DND-41 (cell line): Measurements from ENCODE around the gene SLCO2A1.

Experiments used
- ATAC-seq: fragments of 200-7000 bp; cut with Tn5 transposase; 3 replicates; pipeline ENCODE4 v1.9.1; 2021; ENCODE audit warnings: low read depth; ENCODE audit not compliant: insufficient read depth
- DNase-seq: peaks from one replicate; pipeline ENCODE4 v3.0.0-alpha.2; 2020
- H2AFZ ChIP-seq: 2 replicates; pipeline ENCODE4 v1.6.0; 2012; ENCODE audit warnings: low read depth, low read length
- H3K27ac ChIP-seq: 2 replicates; pipeline ENCODE4 v1.5.1; 2012; ENCODE audit warnings: low read length, inconsistent platforms
- H3K27me3 ChIP-seq: fragments of 200-600 bp; sonication (generic); 2 replicates; pipeline ENCODE4 v1.6.0; 2012; ENCODE audit warnings: low read length, mild to moderate bottlenecking, inconsistent platforms; ENCODE audit not compliant: insufficient read depth, poor library complexity
- H3K36me3 ChIP-seq: 2 replicates; pipeline ENCODE4 v1.5.1; 2012; ENCODE audit warnings: low read length, inconsistent platforms; ENCODE audit not compliant: insufficient read depth
- H3K4me1 ChIP-seq: 2 replicates; pipeline ENCODE4 v1.5.1; 2012; ENCODE audit warnings: mild to moderate bottlenecking, low read length; ENCODE audit not compliant: insufficient read depth
- H3K4me2 ChIP-seq: 2 replicates; pipeline ENCODE4 v1.6.0; 2012; ENCODE audit warnings: mild to moderate bottlenecking, moderate library complexity, low read length, inconsistent platforms; ENCODE audit not compliant: insufficient read depth
- H3K4me3 ChIP-seq, 2 experiments: fragments of 200-600 bp in 1 of 2; shearing (Covaris generic) in 1 of 2; 2 replicates each; pipeline ENCODE4 v1.5.1; 2012 to 2016; ENCODE audit warnings: inconsistent platforms in 2 of 2, low read length in 2 of 2, mild to moderate bottlenecking in 2 of 2, low read depth in 1 of 2, moderate library complexity in 1 of 2
- H3K79me2 ChIP-seq: 2 replicates; pipeline ENCODE4 v1.6.0; 2012; ENCODE audit warnings: low read length, inconsistent platforms; ENCODE audit not compliant: insufficient read depth
- H3K9ac ChIP-seq: 2 replicates; pipeline ENCODE4 v1.6.0; 2012; ENCODE audit warnings: low read depth, mild to moderate bottlenecking, inconsistent platforms, low read length, moderate library complexity
- H3K9me3 ChIP-seq: 2 replicates; pipeline ENCODE4 v1.5.1; 2012; ENCODE audit warnings: low read length, moderate library complexity, mild to moderate bottlenecking, inconsistent platforms; ENCODE audit not compliant: insufficient read depth, severe bottlenecking
- H4K20me1 ChIP-seq: 2 replicates; pipeline ENCODE4 v1.6.0; 2012; ENCODE audit warnings: low read length; ENCODE audit not compliant: insufficient read depth
- EZH2 ChIP-seq: IDR thresholded peaks from 3 replicates; pipeline ENCODE4 v1.6.1; 2012; ENCODE audit warnings: borderline replicate concordance, low read depth, mild to moderate bottlenecking, moderate library complexity, low read length, inconsistent platforms; ENCODE audit not compliant: severe bottlenecking
- TF ChIP-seq, protein P1 (sequence below): IDR thresholded peaks from 2 replicates; pipeline ENCODE4 v1.5.1; 2012; ENCODE audit warnings: borderline replicate concordance, low read length, moderate library complexity, mild to moderate bottlenecking; ENCODE audit not compliant: poor library complexity, severe bottlenecking; ENCODE audit errors: extremely low read depth

Gene SLCO2A1

DNA sequence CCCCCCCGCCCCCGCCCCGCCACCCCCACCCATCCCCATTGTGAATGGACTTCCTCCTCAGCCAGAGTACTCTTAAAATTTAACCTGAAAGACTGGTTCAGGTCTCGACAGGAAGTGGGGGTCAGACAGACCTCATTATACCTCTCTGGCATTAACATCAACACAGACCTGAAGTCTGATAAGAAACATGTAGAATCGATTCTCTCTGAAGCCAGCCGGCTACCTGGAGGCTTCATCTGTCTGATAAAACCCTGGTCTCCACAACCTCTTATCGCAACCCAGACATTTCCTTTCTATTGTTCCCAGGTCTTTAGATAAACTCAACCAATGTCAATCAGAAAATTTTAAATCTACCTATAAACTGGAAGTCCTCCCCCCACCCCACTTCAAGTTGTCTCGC, 42.6 kb downstream of the SLCO2A1 start:
- TF ChIP-seq EZH2: no peak
- TF ChIP-seq, protein P1, sequence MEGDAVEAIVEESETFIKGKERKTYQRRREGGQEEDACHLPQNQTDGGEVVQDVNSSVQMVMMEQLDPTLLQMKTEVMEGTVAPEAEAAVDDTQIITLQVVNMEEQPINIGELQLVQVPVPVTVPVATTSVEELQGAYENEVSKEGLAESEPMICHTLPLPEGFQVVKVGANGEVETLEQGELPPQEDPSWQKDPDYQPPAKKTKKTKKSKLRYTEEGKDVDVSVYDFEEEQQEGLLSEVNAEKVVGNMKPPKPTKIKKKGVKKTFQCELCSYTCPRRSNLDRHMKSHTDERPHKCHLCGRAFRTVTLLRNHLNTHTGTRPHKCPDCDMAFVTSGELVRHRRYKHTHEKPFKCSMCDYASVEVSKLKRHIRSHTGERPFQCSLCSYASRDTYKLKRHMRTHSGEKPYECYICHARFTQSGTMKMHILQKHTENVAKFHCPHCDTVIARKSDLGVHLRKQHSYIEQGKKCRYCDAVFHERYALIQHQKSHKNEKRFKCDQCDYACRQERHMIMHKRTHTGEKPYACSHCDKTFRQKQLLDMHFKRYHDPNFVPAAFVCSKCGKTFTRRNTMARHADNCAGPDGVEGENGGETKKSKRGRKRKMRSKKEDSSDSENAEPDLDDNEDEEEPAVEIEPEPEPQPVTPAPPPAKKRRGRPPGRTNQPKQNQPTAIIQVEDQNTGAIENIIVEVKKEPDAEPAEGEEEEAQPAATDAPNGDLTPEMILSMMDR: no peak
- no peak overlapping the region for H3K4me2 ChIP-seq
- H3K36me3 ChIP-seq: no peaks in the 10 kb centered on the region
- DNase-seq: no peak
- no peak for ATAC-seq
- no peak overlapping the region for H3K4me3 ChIP-seq
- H3K9ac ChIP-seq: no peak overlapping the region
- no peaks in the 10 kb centered on the region for H3K9me3 ChIP-seq
- no peaks in the 10 kb centered on the region for H3K4me1 ChIP-seq
- H3K27me3 ChIP-seq: peaks cover 4% of the 10 kb centered on the region
- H2AFZ ChIP-seq: no peak overlapping the region
- H3K79me2 ChIP-seq: no peaks in the 10 kb centered on the region
- H4K20me1 ChIP-seq: no peaks in the 10 kb centered on the region
- no peak overlapping the region for H3K27ac ChIP-seq

DNA sequence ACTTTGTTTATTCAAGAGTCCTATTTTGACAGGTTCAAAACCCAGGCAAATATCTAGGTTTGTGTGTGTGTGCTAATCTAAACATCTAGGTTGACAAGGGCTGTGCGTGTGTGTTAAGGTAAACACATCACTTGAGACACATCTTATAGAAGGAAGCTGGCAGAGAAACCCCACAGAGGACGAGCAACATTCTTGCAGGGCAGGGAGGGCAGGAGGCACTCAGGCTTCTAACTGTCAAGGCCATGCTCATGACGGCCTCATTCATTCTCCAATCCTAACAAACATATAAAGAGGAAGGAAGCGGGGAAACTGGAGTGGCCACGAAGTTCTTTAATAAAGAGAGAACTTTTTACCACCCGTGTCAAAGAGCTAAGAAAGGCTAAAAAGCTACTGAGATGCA, 43.4 kb downstream of the SLCO2A1 start:
- no peaks in the 10 kb centered on the region for H3K36me3 ChIP-seq
- H2AFZ ChIP-seq: no peak overlapping the region
- H3K4me2 ChIP-seq: no peak overlapping the region
- no peak overlapping the region for H3K4me3 ChIP-seq
- no peaks in the 10 kb centered on the region for H3K4me1 ChIP-seq
- peaks cover 4% of the 10 kb centered on the region for H3K27me3 ChIP-seq
- no peak for DNase-seq
- H3K9me3 ChIP-seq: no peaks in the 10 kb centered on the region
- H4K20me1 ChIP-seq: no peaks in the 10 kb centered on the region
- TF ChIP-seq, protein P1: no peak
- TF ChIP-seq EZH2: no peak
- ATAC-seq: no peak
- no peak overlapping the region for H3K9ac ChIP-seq
- H3K79me2 ChIP-seq: no peaks in the 10 kb centered on the region
- no peak overlapping the region for H3K27ac ChIP-seq

DNA sequence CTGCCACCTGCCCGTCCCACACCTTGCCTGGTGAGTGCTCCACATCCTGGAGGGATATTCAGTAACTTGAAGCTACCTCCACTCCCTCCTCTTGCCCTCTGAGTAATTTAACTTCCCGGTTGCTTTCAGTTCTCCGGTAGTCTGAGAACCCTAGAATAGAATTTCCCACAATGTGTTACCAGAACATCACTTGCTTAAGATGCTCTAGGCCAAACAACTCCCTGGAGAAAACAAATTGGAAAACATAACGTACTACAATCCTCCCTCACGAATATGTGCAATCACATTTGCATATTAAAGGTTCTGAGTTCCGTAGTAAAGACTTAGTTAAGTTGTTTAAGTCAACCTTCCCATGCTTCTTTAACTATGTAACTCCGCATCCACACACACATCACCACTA, 44.8 kb downstream of the SLCO2A1 start:
- H3K79me2 ChIP-seq: no peaks in the 10 kb centered on the region
- ATAC-seq (no peak), DNase-seq (no peak)
- TF ChIP-seq EZH2: no peak
- H3K4me3 ChIP-seq: no peak overlapping the region
- no peak overlapping the region for H2AFZ ChIP-seq
- H3K27ac ChIP-seq: no peak overlapping the region
- H3K9ac ChIP-seq: no peak overlapping the region
- H3K9me3 ChIP-seq: no peaks in the 10 kb centered on the region
- no peaks in the 10 kb centered on the region for H3K4me1 ChIP-seq
- no peaks in the 10 kb centered on the region for H4K20me1 ChIP-seq
- H3K4me2 ChIP-seq: no peak overlapping the region
- H3K36me3 ChIP-seq: no peaks in the 10 kb centered on the region
- H3K27me3 ChIP-seq: peaks cover 3% of the 10 kb centered on the region

DNA sequence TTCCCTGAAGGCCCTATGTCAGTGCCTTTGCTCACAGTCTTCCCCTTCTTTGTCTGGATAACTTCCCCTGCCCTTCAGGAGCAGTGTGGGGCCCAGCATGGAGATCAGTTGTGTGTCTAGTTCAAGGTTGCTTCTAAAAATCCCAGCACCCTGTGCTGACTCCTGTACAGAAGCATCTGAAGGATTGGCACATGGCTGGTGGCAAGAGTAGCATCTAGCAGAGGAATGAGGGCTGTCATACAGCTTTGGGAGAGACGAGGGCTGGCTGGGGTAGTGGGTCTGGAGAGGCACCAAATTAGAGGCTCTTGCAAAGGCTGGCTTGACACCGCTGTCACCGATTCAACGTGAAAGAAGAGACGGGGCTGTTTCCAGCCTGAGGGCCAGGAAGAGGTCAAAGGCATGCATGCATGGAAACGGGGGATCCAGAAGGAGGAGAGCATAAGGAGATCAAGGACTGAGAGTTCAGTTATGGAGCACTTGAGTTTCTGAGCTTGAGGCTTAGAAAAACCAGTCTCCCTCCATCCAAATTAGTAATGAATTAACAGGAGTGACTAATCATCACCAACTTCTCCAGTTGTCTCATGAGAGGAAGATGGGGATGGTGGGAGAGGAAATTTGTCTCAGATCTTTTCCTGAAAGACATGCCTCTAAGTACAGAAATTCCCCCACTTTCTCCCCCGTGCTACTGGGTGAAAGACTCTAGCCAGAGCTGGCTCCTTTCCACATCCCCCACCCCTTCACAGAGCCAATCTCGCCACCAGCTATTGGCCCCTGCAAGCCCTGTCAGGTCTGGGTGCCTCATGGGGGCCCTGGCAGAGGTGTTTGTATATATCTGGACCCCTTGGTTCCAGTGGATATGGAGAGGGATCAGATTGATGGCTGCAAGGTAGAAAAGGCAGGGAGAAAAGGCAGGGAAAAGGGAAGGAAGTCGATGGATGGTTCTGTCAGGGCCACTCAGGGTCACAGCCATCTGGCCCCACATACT, 45.9 kb downstream of the SLCO2A1 start:
- Histone ChIP-seq H4K20me1 (no peaks in the 10 kb centered on the region), H3K36me3 (no peaks in the 10 kb centered on the region), H3K4me2 (no peak overlapping the region), H3K4me3 (no peak overlapping the region), H3K4me1 (no peaks in the 10 kb centered on the region), H3K9me3 (no peaks in the 10 kb centered on the region), H3K79me2 (no peaks in the 10 kb centered on the region), H3K27ac (no peak overlapping the region), H3K9ac (no peak overlapping the region), H2AFZ (no peak overlapping the region), H3K27me3 (no peaks in the 10 kb centered on the region)
- TF ChIP-seq, protein P1: no peak
- no peak for TF ChIP-seq EZH2
- DNase-seq (no peak), ATAC-seq (no peak)
